Stomach (tissue), 4 donors: ENCODE measurements around the gene SELENOH.

Source experiments
- POLR2A ChIP-seq, 4 donors: fragments of 450-650 bp; IDR thresholded peaks; one replicate each; pipeline ENCODE4 v1.6.1; 2016; ENCODE audit warnings: antibody characterized with exemption in 4 of 4, control low read depth in 2 of 4, mild to moderate bottlenecking in 1 of 4, moderate library complexity in 1 of 4
- TF ChIP-seq, protein P1 (sequence below), 7 experiments: fragments of 450-650 bp in 4 of 7; fragments of 200-600 bp in 3 of 7; sonication (generic) in 3 of 7; IDR thresholded peaks; one replicate each; pipeline ENCODE4 v1.5.1; 2016 to 2019; ENCODE audit warnings: antibody characterized with exemption in 7 of 7, control low read depth in 2 of 7, mild to moderate bottlenecking in 1 of 7

DNA sequence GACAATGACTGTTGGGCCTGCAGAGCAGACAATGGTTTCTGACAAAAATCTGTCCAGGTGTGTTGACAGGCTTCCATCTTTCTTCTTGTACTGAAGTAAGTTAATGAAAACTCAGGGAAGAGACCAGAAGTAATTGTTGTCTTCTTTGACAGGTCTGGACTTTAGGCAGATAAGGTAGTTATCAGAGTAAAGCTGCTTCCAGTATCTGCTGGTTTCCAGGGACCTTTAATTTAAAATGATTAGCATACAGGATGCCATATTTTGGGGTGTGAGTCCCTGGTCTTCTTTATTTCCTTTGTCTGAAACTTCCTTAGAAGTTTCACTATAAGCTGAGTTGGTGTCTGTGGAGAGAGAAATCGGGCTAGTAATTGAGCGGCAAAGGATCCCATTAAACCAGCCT is 27.5 kb upstream of the SELENOH start:
- TF ChIP-seq, protein P1, sequence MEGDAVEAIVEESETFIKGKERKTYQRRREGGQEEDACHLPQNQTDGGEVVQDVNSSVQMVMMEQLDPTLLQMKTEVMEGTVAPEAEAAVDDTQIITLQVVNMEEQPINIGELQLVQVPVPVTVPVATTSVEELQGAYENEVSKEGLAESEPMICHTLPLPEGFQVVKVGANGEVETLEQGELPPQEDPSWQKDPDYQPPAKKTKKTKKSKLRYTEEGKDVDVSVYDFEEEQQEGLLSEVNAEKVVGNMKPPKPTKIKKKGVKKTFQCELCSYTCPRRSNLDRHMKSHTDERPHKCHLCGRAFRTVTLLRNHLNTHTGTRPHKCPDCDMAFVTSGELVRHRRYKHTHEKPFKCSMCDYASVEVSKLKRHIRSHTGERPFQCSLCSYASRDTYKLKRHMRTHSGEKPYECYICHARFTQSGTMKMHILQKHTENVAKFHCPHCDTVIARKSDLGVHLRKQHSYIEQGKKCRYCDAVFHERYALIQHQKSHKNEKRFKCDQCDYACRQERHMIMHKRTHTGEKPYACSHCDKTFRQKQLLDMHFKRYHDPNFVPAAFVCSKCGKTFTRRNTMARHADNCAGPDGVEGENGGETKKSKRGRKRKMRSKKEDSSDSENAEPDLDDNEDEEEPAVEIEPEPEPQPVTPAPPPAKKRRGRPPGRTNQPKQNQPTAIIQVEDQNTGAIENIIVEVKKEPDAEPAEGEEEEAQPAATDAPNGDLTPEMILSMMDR (IDR thresholded peaks at IDR 0.05): no peak
- no peak for TF ChIP-seq POLR2A (IDR thresholded peaks at IDR 0.05)
